ENCODE data around the gene SPINK2.

GRCh38 chr4:56821381-56822243, at the start of gene SPINK2:
- TF ChIP-seq CTCF (conservative IDR thresholded peaks at IDR 0.05; ENCODE audit: low read length) (no peak), EZH2phosphoT487 (IDR thresholded peaks at IDR 0.05; ENCODE audit: borderline replicate concordance) (no peak)

All from Loucy (cell line).